ENCODE results near the gene PRKCA. TPM values are rescaled to one million over a fixed set of nuclear protein-coding genes. Genes with fewer than 3 reads are reported as not detected.

Gene PRKCA
- total and polyA plus RNA-seq, 9 of the 15 experiments (the other 6 are each of a cell fraction or from before 2014, with no cell fraction given), result 3.2 to 33.0 (median 17.8) TPM

DNA sequence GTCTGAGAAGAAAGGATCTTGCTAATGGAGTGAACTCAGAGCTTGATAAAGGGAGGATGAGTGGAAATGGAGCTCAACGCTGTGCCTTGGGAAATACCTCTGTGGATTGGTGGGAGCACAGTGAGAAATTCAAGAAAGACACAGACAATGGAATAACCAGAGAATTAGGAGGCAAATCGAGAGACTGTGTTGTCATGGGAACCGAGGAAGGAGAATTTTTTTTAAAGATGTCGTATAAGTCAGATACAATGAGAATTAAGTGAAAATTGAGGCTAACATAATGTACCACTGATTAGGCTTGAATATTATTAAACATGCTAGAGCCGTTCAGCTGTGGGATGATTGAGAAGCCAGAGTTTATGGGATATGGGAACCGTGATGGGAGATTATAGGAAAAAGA is 134.2 kb downstream of the PRKCA start:
- 66% methylated on average over 6 of the region's 6 CpGs for WGBS (ENCODE audit: insufficient coverage, low coverage, missing lambda C conversion rate)
- Histone ChIP-seq H4K20me1 (replicated peaks; ENCODE audit: control insufficient read depth, insufficient read depth, low read length) (no peaks in the 10 kb centered on the region), H3K9me1 (ENCODE audit: control insufficient read depth, insufficient read depth, low read length) (no peaks in the 10 kb centered on the region), H3K4me2 (ENCODE audit: insufficient read depth, low read length) (no peak overlapping the region), H3K4me1 (replicated peaks in 1 of 2; ENCODE audit: control insufficient read depth in 2 of 2, insufficient read depth in 2 of 2, low read length in 2 of 2) (peaks cover 0 to 3% of the 10 kb centered on the region in 2 experiments; a peak in 2 of 5 replicates), H3K79me2 (ENCODE audit: control insufficient read depth, insufficient read depth, low read length) (peaks cover 13% of the 10 kb centered on the region; the same call in 2 of the 3 replicates), H3K36me3 (ENCODE audit: control insufficient read depth, insufficient read depth, low read length) (no peaks in the 10 kb centered on the region), H3K9me3 (replicated peaks; ENCODE audit: control insufficient read depth, insufficient read depth, low read depth, low read length) (no peaks in the 10 kb centered on the region), H2AFZ (ENCODE audit: low read depth, low read length) (no peak overlapping the region), H3K9ac (ENCODE audit: insufficient read depth in 1 of 2, low read depth in 2 of 2, low read length in 2 of 2) (no peak overlapping the region), H3K27me3 (ENCODE audit: control insufficient read depth in 2 of 2, insufficient read depth in 2 of 2, low read length in 2 of 2) (no peaks in the 10 kb centered on the region), H3K4me3 (no peak overlapping the region), H3K27ac (ENCODE audit: extremely low read depth, low read depth, low read length) (no peak overlapping the region)
- no TSS peak for BruUV-seq (replicated peaks)
- ChIA-PET POLR2A (no interaction called here), CTCF (ENCODE audit: low intra/inter-chr PET ratio) (no interaction called here)
- in situ Hi-C loops (cut with MboI) (no loop called here), intact Hi-C loops (cut with micrococcal nuclease) (no loop called here)
- TF ChIP-seq NFE2 (IDR thresholded peaks at IDR 0.05; ENCODE audit: low read depth) (no peak), RFX1 (IDR thresholded peaks at IDR 0.05) (peak; percentile 69), CREM (IDR thresholded peaks at IDR 0.05; ENCODE audit: low read depth) (no peak)
- TF ChIP-seq, protein P1, sequence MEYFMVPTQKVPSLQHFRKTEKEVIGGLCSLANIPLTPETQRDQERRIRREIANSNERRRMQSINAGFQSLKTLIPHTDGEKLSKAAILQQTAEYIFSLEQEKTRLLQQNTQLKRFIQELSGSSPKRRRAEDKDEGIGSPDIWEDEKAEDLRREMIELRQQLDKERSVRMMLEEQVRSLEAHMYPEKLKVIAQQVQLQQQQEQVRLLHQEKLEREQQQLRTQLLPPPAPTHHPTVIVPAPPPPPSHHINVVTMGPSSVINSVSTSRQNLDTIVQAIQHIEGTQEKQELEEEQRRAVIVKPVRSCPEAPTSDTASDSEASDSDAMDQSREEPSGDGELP (CRISPR knock-in tag; IDR thresholded peaks at IDR 0.05; ENCODE audit: borderline replicate concordance), result no peak
- FAIRE-seq (no peak), ATAC-seq (no peak), DNase-seq (ENCODE audit: extremely low read depth in 1 of 4, low spot score in 3 of 4) (no peak)

DNA sequence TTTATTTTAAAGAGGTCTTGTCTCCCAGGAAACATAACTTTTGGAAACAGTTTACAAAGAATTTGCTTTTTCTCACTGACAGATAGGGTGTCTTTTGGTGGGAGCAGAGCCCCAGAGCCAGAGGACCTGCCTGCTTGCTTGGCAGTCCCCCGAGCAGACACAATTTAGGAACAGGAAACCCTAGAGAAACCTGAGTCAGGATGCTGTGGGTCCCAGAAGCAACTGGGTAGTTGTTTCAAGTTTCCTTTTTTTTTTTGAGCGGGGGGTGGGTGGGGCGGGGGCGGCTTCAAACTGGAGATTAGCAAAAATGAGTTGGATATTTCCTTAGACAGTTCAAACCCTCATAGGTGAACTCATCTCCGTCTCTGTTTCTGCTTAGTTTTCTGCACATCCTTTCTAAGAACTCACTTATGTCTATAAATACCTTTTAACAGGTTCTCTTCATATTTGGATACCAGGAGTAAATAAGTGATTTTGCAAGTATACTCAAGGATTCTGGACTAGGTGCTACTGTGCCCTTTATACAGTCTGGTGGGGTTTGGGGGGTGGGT is 135.1 kb downstream of the PRKCA start:
- no peak for TF ChIP-seq TRIM24 (IDR thresholded peaks at IDR 0.05)
- TF ChIP-seq RBM14 (IDR thresholded peaks at IDR 0.05; ENCODE audit: borderline replicate concordance, insufficient read depth, low read depth, low read length), result no peak
- H3K4me1 ChIP-seq (replicated peaks in 1 of 2; ENCODE audit: control insufficient read depth in 2 of 2, insufficient read depth in 2 of 2, low read length in 2 of 2), result peaks cover 0 to 3% of the 10 kb centered on the region in 2 experiments; a peak in 2 of 5 replicates
- no peak overlapping the region for H3K27ac ChIP-seq (ENCODE audit: extremely low read depth, low read depth, low read length)
- no peak overlapping the region for H2AFZ ChIP-seq (ENCODE audit: low read depth, low read length)
- no peaks in the 10 kb centered on the region for H3K9me1 ChIP-seq (ENCODE audit: control insufficient read depth, insufficient read depth, low read length)
- H3K36me3 ChIP-seq (ENCODE audit: control insufficient read depth, insufficient read depth, low read length), result no peaks in the 10 kb centered on the region
- H3K4me3 ChIP-seq, result no peak overlapping the region
- intact Hi-C loops (cut with micrococcal nuclease) (no loop called here), in situ Hi-C loops (cut with MboI) (no loop called here)
- peaks cover 9% of the 10 kb centered on the region; the same call in 2 of the 3 replicates for H3K79me2 ChIP-seq (ENCODE audit: control insufficient read depth, insufficient read depth, low read length)
- H3K9me3 ChIP-seq (replicated peaks; ENCODE audit: control insufficient read depth, insufficient read depth, low read depth, low read length), result no peaks in the 10 kb centered on the region
- FAIRE-seq (no peak), ATAC-seq (no peak), DNase-seq (ENCODE audit: extremely low read depth in 1 of 4, low spot score in 3 of 4) (no peak)
- no TSS peak for BruUV-seq (replicated peaks)
- no peaks in the 10 kb centered on the region for H3K27me3 ChIP-seq (ENCODE audit: control insufficient read depth in 2 of 2, insufficient read depth in 2 of 2, low read length in 2 of 2)
- ChIA-PET POLR2A (no interaction called here), CTCF (ENCODE audit: low intra/inter-chr PET ratio) (no interaction called here)
- WGBS (ENCODE audit: insufficient coverage, low coverage, missing lambda C conversion rate), result 57% methylated on average over 1 of the region's 5 CpGs
- no peak overlapping the region for H3K4me2 ChIP-seq (ENCODE audit: insufficient read depth, low read length)
- no peaks in the 10 kb centered on the region for H4K20me1 ChIP-seq (replicated peaks; ENCODE audit: control insufficient read depth, insufficient read depth, low read length)
- no peak overlapping the region for H3K9ac ChIP-seq (ENCODE audit: insufficient read depth in 1 of 2, low read depth in 2 of 2, low read length in 2 of 2)

All from K562 (cell line).